ENCODE measurements around the gene TRIM2.

Gene TRIM2

GRCh38 chr4:153255233-153255632, 51.0 kb downstream of the TRIM2 start:
- no peak for DNase-seq

GRCh38 chr4:153257151-153257620, 52.9 kb downstream of the TRIM2 start:
- peak; percentile 78 for DNase-seq

- no peak for DNase-seq
Observed at GRCh38 chr4:153257991-153258390, 53.7 kb downstream of the TRIM2 start.

- peak; percentile 1 for DNase-seq
Observed at GRCh38 chr4:153258750-153259149, 54.5 kb downstream of the TRIM2 start.

- no peak for DNase-seq
Observed at GRCh38 chr4:153259661-153260060, 55.4 kb downstream of the TRIM2 start.

GRCh38 chr4:153260132-153260531, 55.9 kb downstream of the TRIM2 start:
- DNase-seq: no peak

GRCh38 chr4:153260553-153261300, 56.5 kb downstream of the TRIM2 start:
- DNase-seq: no peak

- no peak for DNase-seq
Observed at GRCh38 chr4:153261461-153261860, 57.2 kb downstream of the TRIM2 start.

GRCh38 chr4:153261914-153262313, 57.7 kb downstream of the TRIM2 start:
- DNase-seq: no peak

- no peak for DNase-seq
Observed at GRCh38 chr4:153265306-153266047, 61.2 kb downstream of the TRIM2 start.

- no peak for DNase-seq
Observed at GRCh38 chr4:153266988-153267387, 62.7 kb downstream of the TRIM2 start.

- no peak for DNase-seq
Observed at GRCh38 chr4:153267890-153268289, 63.6 kb downstream of the TRIM2 start.

- DNase-seq: no peak
Observed at GRCh38 chr4:153268295-153268694, 64.1 kb downstream of the TRIM2 start.

GRCh38 chr4:153269218-153269990, 65.2 kb downstream of the TRIM2 start:
- no peak for DNase-seq

- DNase-seq: no peak
Observed at GRCh38 chr4:153270361-153270760, 66.1 kb downstream of the TRIM2 start.

GRCh38 chr4:153271820-153272219, 67.6 kb downstream of the TRIM2 start:
- DNase-seq: no peak

- no peak for DNase-seq
Observed at GRCh38 chr4:153273751-153274150, 69.5 kb downstream of the TRIM2 start.

GRCh38 chr4:153274967-153275366, 70.7 kb downstream of the TRIM2 start:
- no peak for DNase-seq

GRCh38 chr4:153275380-153276276, 71.4 kb downstream of the TRIM2 start:
- no peak for DNase-seq

GRCh38 chr4:153276971-153277370, 72.7 kb downstream of the TRIM2 start:
- no peak for DNase-seq

GRCh38 chr4:153281476-153281875, 77.2 kb downstream of the TRIM2 start:
- DNase-seq: no peak

- no peak for DNase-seq
Observed at GRCh38 chr4:153282023-153282422, 77.8 kb downstream of the TRIM2 start.
